NCI-H2171 (cell line): ENCODE measurements around the gene GRIK2.
"Not testable (repeated sequence)": the region's sequence is repeated elsewhere in the genome, so short reads cannot be mapped to it uniquely, and the experiment has no call there.

ENCODE experiments used
- DNase-seq: peaks from one replicate; lab custom pipeline; 2025; lab: John Stamatoyannopoulos, UW

GRIK2 gene

GRCh38 chr6:102023977-102024657 lies 630.6 kb downstream of the GRIK2 start:
- no peak for DNase-seq

GRCh38 chr6:102026649-102027048 lies 633.1 kb downstream of the GRIK2 start:
- no peak for DNase-seq

GRCh38 chr6:102028176-102028575 lies 634.7 kb downstream of the GRIK2 start:
- DNase-seq = no peak

- no peak for DNase-seq
These were observed 645.5 kb downstream of the GRIK2 start for GRCh38 chr6:102038964-102039363.

- DNase-seq = no peak
These were observed 645.9 kb downstream of the GRIK2 start for GRCh38 chr6:102039441-102039840.

- DNase-seq = no peak
These were observed 657.5 kb downstream of the GRIK2 start for GRCh38 chr6:102051001-102051400.

GRCh38 chr6:102051720-102052119 lies 658.2 kb downstream of the GRIK2 start:
- no peak for DNase-seq

- DNase-seq = no peak
These were observed 670.6 kb downstream of the GRIK2 start for GRCh38 chr6:102064142-102064541.

GRCh38 chr6:102066301-102066700 lies 672.8 kb downstream of the GRIK2 start:
- DNase-seq = no peak

- DNase-seq = no peak
These were observed 674.9 kb downstream of the GRIK2 start for GRCh38 chr6:102068349-102068929.

- no peak for DNase-seq
These were observed 682.0 kb downstream of the GRIK2 start for GRCh38 chr6:102075539-102075938.

- DNase-seq = no peak
These were observed 691.7 kb downstream of the GRIK2 start for GRCh38 chr6:102085257-102085656.

- not testable (repeated sequence) for DNase-seq
These were observed 694.7 kb downstream of the GRIK2 start for GRCh38 chr6:102088160-102088559.

GRCh38 chr6:102114402-102114801 lies 720.9 kb downstream of the GRIK2 start:
- peak; percentile 4 for DNase-seq

GRCh38 chr6:102115911-102116310 lies 722.4 kb downstream of the GRIK2 start:
- no peak for DNase-seq

- no peak for DNase-seq
These were observed 724.5 kb downstream of the GRIK2 start for GRCh38 chr6:102118034-102118433.
